HL-60 (cell line): ENCODE data around the gene ZNF441.

Source experiments
- DNase-seq, 2 experiments: peaks; one replicate each; pipeline ENCODE4 v3.0.0-alpha.2; 2010 to 2020; ENCODE audit warnings: low read depth in 1 of 2, low spot score in 1 of 2
- H3K27ac ChIP-seq: fragments of 250-450 bp; sonication (Bioruptor Pico); replicated peaks from 2 replicates; pipeline ENCODE4 v1.5.1; 2020; ENCODE audit warnings: mild to moderate bottlenecking, moderate library complexity
- H3K27me3 ChIP-seq: fragments of 250-450 bp; sonication (Bioruptor Pico); 2 replicates; pipeline ENCODE4 v1.5.1; 2021; ENCODE audit warnings: mild to moderate bottlenecking, moderate library complexity; ENCODE audit not compliant: insufficient read depth, poor library complexity, severe bottlenecking
- H3K4me3 ChIP-seq: replicated peaks from 2 replicates; pipeline ENCODE4 v1.5.1; 2011; ENCODE audit warnings: mild to moderate bottlenecking, control low read depth, low read length; ENCODE audit not compliant: insufficient read depth
- GABPA ChIP-seq: IDR thresholded peaks from 2 replicates; pipeline ENCODE4 v1.6.1; 2012; ENCODE audit warnings: low read depth
- POLR2AphosphoS5 ChIP-seq: IDR thresholded peaks from 2 replicates; pipeline ENCODE4 v1.6.1; 2012; ENCODE audit warnings: low read depth
- SPI1 ChIP-seq: IDR thresholded peaks from 2 replicates; pipeline ENCODE4 v1.6.1; 2012; ENCODE audit warnings: low read depth, mild to moderate bottlenecking, borderline replicate concordance
- TF ChIP-seq, protein P1 (sequence below): IDR thresholded peaks from one replicate; pipeline ENCODE4 v1.5.1; 2011; ENCODE audit warnings: low read length, control low read depth, inconsistent platforms; ENCODE audit not compliant: insufficient read depth
- TF ChIP-seq, protein P2 (sequence below): IDR thresholded peaks from 2 replicates; pipeline ENCODE4 v1.6.1; 2012; ENCODE audit warnings: low read depth; ENCODE audit not compliant: insufficient replicate concordance

ZNF441 gene

DNA sequence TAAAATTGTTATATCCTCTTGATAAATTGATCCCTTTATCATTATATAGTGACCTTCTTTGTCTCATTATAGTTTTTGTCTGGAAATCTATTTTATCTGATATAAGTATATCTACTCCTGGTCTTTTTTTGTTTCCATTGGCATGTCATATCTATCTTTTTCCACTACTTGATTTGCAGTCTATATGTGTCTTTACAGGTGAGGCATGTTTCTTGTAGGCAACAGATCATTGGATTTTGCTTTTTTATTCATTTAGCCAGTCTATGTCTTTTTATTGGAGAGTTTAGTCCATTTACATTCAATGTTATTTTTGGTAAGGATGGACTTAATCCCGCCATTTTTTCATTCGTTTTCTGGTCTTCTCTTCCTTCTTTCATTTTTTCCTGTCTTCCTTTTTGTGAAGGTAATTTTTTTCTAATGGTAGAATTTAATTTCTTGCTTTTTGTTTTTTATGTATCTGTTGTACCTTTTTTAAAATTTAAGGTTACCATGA lies 14.5 kb upstream of the ZNF441 start:
- DNase-seq: no peak
- Histone ChIP-seq H3K27ac (no peak overlapping the region), H3K27me3 (no peaks in the 10 kb centered on the region), H3K4me3 (no peak overlapping the region)
- no peak for TF ChIP-seq GABPA
- TF ChIP-seq POLR2AphosphoS5: no peak
- no peak for TF ChIP-seq SPI1
- TF ChIP-seq, protein P1, sequence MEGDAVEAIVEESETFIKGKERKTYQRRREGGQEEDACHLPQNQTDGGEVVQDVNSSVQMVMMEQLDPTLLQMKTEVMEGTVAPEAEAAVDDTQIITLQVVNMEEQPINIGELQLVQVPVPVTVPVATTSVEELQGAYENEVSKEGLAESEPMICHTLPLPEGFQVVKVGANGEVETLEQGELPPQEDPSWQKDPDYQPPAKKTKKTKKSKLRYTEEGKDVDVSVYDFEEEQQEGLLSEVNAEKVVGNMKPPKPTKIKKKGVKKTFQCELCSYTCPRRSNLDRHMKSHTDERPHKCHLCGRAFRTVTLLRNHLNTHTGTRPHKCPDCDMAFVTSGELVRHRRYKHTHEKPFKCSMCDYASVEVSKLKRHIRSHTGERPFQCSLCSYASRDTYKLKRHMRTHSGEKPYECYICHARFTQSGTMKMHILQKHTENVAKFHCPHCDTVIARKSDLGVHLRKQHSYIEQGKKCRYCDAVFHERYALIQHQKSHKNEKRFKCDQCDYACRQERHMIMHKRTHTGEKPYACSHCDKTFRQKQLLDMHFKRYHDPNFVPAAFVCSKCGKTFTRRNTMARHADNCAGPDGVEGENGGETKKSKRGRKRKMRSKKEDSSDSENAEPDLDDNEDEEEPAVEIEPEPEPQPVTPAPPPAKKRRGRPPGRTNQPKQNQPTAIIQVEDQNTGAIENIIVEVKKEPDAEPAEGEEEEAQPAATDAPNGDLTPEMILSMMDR: no peak

DNA sequence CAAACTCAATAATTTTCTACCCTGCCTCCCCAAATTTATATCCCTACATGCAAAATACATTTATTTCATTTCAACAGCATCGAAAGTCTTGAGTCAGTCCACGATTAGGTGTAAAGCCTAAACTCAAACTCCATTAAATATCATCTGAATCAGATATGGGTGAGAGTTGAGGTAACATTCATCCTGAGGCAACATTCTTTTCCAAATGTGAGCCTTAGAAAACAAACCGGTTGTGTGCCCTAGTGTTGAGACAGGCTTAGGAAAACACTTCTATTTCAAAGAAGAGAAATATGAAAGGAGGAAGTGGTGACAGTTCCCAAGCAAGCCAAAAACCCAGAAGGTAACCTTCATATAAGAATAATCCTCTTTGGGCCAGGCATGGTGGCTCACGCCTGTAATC lies 12.1 kb upstream of the ZNF441 start:
- Histone ChIP-seq H3K27me3 (no peaks in the 10 kb centered on the region), H3K4me3 (no peak overlapping the region), H3K27ac (no peak overlapping the region)
- DNase-seq: no peak
- TF ChIP-seq, protein P1: no peak
- TF ChIP-seq POLR2AphosphoS5 (no peak), GABPA (no peak), SPI1 (no peak)
- TF ChIP-seq, protein P2, sequence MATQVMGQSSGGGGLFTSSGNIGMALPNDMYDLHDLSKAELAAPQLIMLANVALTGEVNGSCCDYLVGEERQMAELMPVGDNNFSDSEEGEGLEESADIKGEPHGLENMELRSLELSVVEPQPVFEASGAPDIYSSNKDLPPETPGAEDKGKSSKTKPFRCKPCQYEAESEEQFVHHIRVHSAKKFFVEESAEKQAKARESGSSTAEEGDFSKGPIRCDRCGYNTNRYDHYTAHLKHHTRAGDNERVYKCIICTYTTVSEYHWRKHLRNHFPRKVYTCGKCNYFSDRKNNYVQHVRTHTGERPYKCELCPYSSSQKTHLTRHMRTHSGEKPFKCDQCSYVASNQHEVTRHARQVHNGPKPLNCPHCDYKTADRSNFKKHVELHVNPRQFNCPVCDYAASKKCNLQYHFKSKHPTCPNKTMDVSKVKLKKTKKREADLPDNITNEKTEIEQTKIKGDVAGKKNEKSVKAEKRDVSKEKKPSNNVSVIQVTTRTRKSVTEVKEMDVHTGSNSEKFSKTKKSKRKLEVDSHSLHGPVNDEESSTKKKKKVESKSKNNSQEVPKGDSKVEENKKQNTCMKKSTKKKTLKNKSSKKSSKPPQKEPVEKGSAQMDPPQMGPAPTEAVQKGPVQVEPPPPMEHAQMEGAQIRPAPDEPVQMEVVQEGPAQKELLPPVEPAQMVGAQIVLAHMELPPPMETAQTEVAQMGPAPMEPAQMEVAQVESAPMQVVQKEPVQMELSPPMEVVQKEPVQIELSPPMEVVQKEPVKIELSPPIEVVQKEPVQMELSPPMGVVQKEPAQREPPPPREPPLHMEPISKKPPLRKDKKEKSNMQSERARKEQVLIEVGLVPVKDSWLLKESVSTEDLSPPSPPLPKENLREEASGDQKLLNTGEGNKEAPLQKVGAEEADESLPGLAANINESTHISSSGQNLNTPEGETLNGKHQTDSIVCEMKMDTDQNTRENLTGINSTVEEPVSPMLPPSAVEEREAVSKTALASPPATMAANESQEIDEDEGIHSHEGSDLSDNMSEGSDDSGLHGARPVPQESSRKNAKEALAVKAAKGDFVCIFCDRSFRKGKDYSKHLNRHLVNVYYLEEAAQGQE: no peak

DNA sequence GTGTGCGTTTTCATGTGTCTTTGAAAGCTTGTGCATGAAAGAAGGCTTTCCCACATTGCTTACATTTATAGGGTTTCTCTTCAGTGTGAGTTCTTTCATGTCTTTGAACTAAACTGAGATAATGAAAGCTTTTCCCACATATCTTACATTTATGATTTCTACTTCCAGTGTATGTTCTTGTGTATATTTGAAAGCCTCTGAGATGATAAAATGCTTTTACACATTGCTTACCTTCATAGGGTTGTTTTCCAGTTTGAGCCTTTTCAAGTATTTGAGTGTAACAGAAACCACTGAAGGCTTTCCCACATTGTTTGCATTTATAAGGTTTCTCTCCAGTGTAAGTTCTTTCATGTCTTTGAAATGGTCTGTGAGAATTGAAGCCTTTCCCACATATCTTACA lies 9.8 kb upstream of the ZNF441 start:
- no peak for DNase-seq
- Histone ChIP-seq H3K27me3 (no peaks in the 10 kb centered on the region), H3K4me3 (no peak overlapping the region), H3K27ac (no peak overlapping the region)
- TF ChIP-seq, protein P1: no peak
- no peak for TF ChIP-seq GABPA
- TF ChIP-seq POLR2AphosphoS5: no peak
- TF ChIP-seq SPI1: no peak
- TF ChIP-seq, protein P2: no peak

DNA sequence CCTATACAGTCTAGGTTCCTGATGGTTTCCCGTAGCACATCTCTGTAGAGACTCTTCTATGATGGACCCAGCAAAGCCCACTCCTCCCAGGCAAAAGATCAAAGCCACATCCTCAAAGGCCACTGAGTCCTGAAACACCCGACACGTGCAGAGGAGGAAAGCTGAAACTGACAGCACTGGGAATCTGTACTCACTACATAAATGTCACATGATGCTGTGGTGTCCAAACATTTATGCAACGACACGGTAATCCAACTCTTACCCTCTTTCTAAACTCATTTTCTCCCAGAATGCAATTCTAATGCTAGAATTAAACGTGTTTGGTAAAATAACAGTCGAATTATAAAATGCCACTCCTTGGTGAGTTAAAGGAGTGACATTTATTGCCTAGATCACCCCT lies 7.0 kb upstream of the ZNF441 start:
- no peak overlapping the region for H3K4me3 ChIP-seq
- TF ChIP-seq, protein P2: no peak
- TF ChIP-seq GABPA: no peak
- no peak for TF ChIP-seq POLR2AphosphoS5
- TF ChIP-seq, protein P1: no peak
- TF ChIP-seq SPI1: no peak
- no peak overlapping the region for H3K27ac ChIP-seq
- DNase-seq: no peak
- no peaks in the 10 kb centered on the region for H3K27me3 ChIP-seq
